ACC112 (cell line): ENCODE data around the gene DAAM2.

Experiments
- H2AFZ ChIP-seq: fragments of 200-600 bp; sonication (generic); one replicate; pipeline ENCODE4 v1.6.0; 2017; ENCODE audit warnings: antibody characterized with exemption, low read length; ENCODE audit not compliant: unreplicated experiment
- H3K27ac ChIP-seq: fragments of 200-600 bp; sonication (generic); 2 replicates; pipeline ENCODE4 v1.5.1; 2014; ENCODE audit warnings: low read depth, mild to moderate bottlenecking, antibody characterized with exemption, low read length, moderate library complexity
- H3K27me3 ChIP-seq: fragments of 200-600 bp; sonication (generic); 2 replicates; pipeline ENCODE4 v1.6.1; 2014; ENCODE audit warnings: mild to moderate bottlenecking, antibody characterized with exemption, low read length, moderate library complexity, mixed read lengths; ENCODE audit not compliant: insufficient read depth
- H3K36me3 ChIP-seq: fragments of 200-600 bp; sonication (generic); 2 replicates; pipeline ENCODE4 v1.6.1; 2016; ENCODE audit warnings: mild to moderate bottlenecking, antibody characterized with exemption, low read length, moderate library complexity, mixed read lengths; ENCODE audit not compliant: insufficient read depth
- H3K4me1 ChIP-seq: fragments of 200-600 bp; sonication (generic); one replicate; pipeline ENCODE4 v1.6.1; 2016; ENCODE audit warnings: low read length, mixed read lengths; ENCODE audit not compliant: insufficient read depth, unreplicated experiment, control insufficient read depth
- H3K4me3 ChIP-seq: fragments of 200-600 bp; sonication (generic); 2 replicates; pipeline ENCODE4 v1.5.1; 2014; ENCODE audit warnings: mild to moderate bottlenecking, low read depth, low read length
- H3K79me2 ChIP-seq: fragments of 200-600 bp; sonication (generic); one replicate; pipeline ENCODE4 v1.6.0; 2016; ENCODE audit warnings: low read length; ENCODE audit not compliant: control insufficient read depth, unreplicated experiment, insufficient read depth

DAAM2 gene

DNA sequence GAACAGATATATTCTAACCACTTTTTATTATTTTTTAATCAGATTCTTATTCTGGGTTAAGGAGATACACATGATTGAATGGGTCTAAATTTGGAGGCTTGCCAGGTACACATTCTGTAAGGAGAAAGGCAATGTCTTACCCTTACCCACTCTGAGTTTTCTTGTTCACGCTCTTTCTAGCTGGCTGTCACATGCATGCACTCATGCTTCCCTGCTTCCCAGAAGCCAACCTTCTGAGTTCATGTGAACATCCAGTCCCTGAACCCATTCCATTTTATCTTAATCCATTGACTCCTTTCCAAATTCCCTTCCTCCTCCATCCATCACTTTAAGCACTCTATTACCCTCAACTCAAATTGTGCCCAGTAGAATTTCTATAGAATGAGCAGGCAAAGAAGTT, 159.5 kb downstream of the DAAM2 start:
- Histone ChIP-seq H3K27me3 (peaks cover 40% of the 10 kb centered on the region), H3K36me3 (no peaks in the 10 kb centered on the region), H3K4me1 (no peaks in the 10 kb centered on the region), H3K27ac (no peak overlapping the region), H2AFZ (no peak overlapping the region), H3K79me2 (no peaks in the 10 kb centered on the region), H3K4me3 (no peak overlapping the region)

DNA sequence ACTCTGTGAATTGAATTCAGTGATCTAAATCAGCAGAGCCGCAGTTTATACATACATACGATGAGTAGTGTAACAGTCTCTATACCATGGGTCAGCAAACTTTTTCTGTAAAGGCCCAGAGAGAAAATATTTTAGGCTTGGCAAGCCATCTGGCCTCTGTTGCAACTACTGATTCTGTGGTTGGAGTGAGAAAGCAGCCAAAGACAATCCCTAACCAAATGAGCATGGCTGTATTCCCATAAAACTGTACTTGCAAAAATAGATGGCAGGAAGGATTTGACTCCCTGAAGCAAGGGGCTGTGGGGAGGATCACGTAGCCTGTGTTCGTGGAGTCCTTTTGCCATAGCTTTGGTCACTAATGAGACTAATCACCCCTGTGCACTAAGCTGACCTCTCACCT, 160.0 kb downstream of the DAAM2 start:
- Histone ChIP-seq H2AFZ (no peak overlapping the region), H3K27me3 (peaks cover 36% of the 10 kb centered on the region), H3K4me3 (no peak overlapping the region), H3K79me2 (no peaks in the 10 kb centered on the region), H3K36me3 (no peaks in the 10 kb centered on the region), H3K4me1 (no peaks in the 10 kb centered on the region), H3K27ac (no peak overlapping the region)

DNA sequence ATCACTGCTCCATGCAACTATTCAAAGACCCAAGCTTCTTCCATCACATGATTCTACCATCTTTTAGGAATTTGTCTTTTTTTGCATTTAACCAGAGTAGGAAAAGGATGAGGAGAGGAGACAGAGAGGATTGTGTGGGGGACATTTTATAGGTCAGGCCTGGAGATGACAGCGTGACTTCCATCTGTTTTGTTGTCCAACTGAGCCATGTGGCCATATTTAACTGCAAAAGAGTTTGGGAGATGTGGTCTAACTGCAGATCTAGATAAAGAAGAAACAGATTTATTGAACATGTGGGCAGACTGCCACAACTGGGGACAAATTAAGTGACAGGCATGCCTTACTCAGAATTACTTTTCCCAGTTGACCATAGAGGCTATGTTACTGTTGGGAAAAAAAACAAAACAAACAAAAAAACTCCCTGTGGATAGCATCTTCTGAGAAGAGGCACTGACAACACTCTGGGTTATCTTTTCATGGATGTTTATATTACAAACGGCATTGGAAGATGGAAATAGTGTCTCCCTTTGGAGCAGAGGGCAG, 161.0 kb downstream of the DAAM2 start:
- H3K27ac ChIP-seq, result no peak overlapping the region
- no peaks in the 10 kb centered on the region for H3K79me2 ChIP-seq
- peaks cover 31% of the 10 kb centered on the region for H3K27me3 ChIP-seq
- H3K4me3 ChIP-seq, result no peak overlapping the region
- H3K4me1 ChIP-seq, result no peaks in the 10 kb centered on the region
- no peak overlapping the region for H2AFZ ChIP-seq
- H3K36me3 ChIP-seq, result no peaks in the 10 kb centered on the region
